ENCODE measurements around the gene CEACAM21. TPM values are rescaled to one million over a fixed set of nuclear protein-coding genes. Genes with fewer than 3 reads are reported as not detected.

Gene CEACAM21
- polyA plus RNA-seq, 1 of the 3 experiments (the other 2 are of a cell fraction) = not detected

DNA sequence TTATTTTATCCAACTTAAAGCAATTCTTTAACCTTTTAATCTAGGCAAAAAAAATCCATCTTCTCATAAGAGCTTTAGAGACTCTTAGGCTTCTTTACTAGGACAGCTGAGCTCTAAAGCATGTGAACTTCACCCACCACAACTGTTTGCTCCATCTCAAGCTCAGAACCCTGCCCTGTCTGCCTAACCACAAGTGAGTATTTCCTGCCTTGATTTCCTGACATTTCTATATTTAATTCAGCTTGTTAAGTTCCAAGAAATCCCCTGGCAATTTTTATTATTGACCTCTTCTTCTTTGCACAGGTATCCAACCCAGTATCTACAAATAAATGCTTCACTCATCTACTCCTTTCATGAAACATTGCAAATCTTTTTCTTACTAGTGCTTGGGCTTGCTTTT is 21.1 kb upstream of the CEACAM21 start:
- ChIA-PET CTCF (interaction anchor here (0.9 to 4.0 kb wide), 5 partner anchors 9 to 112 kb away, joined by 5 to 21 read pairs (median 10); partner anchors contain the start of gene ERICH4), POLR2A (no interaction called here)
- no peaks in the 10 kb centered on the region for H3F3A ChIP-seq (replicated peaks; ENCODE audit: insufficient read depth)
- H3K4me1 ChIP-seq (ENCODE audit: control insufficient read depth in 1 of 2, insufficient read depth in 2 of 2, low read depth in 1 of 2, low read length in 1 of 2) = no peaks in the 10 kb centered on the region
- H3K36me3 ChIP-seq (replicated peaks in 1 of 2; ENCODE audit: control insufficient read depth in 1 of 2, insufficient read depth in 2 of 2, low read length in 1 of 2) = no peaks in the 10 kb centered on the region
- H2AFZ ChIP-seq (ENCODE audit: low read depth) = no peak overlapping the region
- H4K20me1 ChIP-seq (ENCODE audit: insufficient read depth) = no peaks in the 10 kb centered on the region
- H3K9me2 ChIP-seq = no peaks in the 10 kb centered on the region
- H3K27me3 ChIP-seq (ENCODE audit: insufficient read depth) = peaks cover 57% of the 10 kb centered on the region
- H3K9ac ChIP-seq = no peak overlapping the region
- TF ChIP-seq, protein P1, sequence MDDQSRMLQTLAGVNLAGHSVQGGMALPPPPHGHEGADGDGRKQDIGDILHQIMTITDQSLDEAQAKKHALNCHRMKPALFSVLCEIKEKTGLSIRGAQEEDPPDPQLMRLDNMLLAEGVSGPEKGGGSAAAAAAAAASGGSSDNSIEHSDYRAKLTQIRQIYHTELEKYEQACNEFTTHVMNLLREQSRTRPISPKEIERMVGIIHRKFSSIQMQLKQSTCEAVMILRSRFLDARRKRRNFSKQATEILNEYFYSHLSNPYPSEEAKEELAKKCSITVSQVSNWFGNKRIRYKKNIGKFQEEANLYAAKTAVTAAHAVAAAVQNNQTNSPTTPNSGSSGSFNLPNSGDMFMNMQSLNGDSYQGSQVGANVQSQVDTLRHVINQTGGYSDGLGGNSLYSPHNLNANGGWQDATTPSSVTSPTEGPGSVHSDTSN (IDR thresholded peaks at IDR 0.05) = no peak
- no peak for TF ChIP-seq USF2 (IDR thresholded peaks at IDR 0.05; ENCODE audit: borderline replicate concordance, low read depth, low read length)
- no peak for TF ChIP-seq NFIC (IDR thresholded peaks at IDR 0.05; ENCODE audit: borderline replicate concordance)
- TF ChIP-seq JUND (IDR thresholded peaks at IDR 0.05) = no peak
- no peak for TF ChIP-seq YY1 (IDR thresholded peaks at IDR 0.05; ENCODE audit: low read depth)
- TF ChIP-seq GATA2 (CRISPR knock-in tag; IDR thresholded peaks at IDR 0.05) = no peak
- no peak for TF ChIP-seq REST (IDR thresholded peaks at IDR 0.05; ENCODE audit: low read depth, low read length)
- TF ChIP-seq EZH2phosphoT487 (IDR thresholded peaks at IDR 0.05; ENCODE audit: borderline replicate concordance, low read depth) = no peak
- no peak for TF ChIP-seq ELF1 (IDR thresholded peaks at IDR 0.05)
- TF ChIP-seq CHD2 (IDR thresholded peaks at IDR 0.05; ENCODE audit: low read length, partially characterized antibody) = no peak
- no peak for TF ChIP-seq FOSL2 (IDR thresholded peaks at IDR 0.05; ENCODE audit: borderline replicate concordance, low read depth)
- TF ChIP-seq POLR2AphosphoS5 (IDR thresholded peaks at IDR 0.05; ENCODE audit: low read depth, low read length) = no peak
- no peak for TF ChIP-seq NRF1 (IDR thresholded peaks at IDR 0.05; ENCODE audit: low read depth, low read length)
- no peak for TF ChIP-seq MAX (IDR thresholded peaks at IDR 0.05; ENCODE audit: low read depth)
- no peak for TF ChIP-seq USF1 (IDR thresholded peaks at IDR 0.05; ENCODE audit: borderline replicate concordance, low read depth)
- TF ChIP-seq MEF2A (IDR thresholded peaks at IDR 0.05; ENCODE audit: borderline replicate concordance, low read depth) = no peak
- no peak for TF ChIP-seq RXRA (IDR thresholded peaks at IDR 0.05; ENCODE audit: borderline replicate concordance, low read depth)
- TF ChIP-seq TAF1 (IDR thresholded peaks at IDR 0.05; ENCODE audit: borderline replicate concordance, low read depth, low read length) = no peak
- no peak for TF ChIP-seq FOXM1 (IDR thresholded peaks at IDR 0.05; ENCODE audit: low read depth)
- no peak for TF ChIP-seq TEAD4 (IDR thresholded peaks at IDR 0.05; ENCODE audit: borderline replicate concordance, insufficient read depth)
- H3K79me2 ChIP-seq (ENCODE audit: insufficient read depth) = no peaks in the 10 kb centered on the region
- no peak for DNase-seq
- no peak overlapping the region for H3K27ac ChIP-seq (ENCODE audit: low read depth in 2 of 2, low read length in 1 of 2)
- H3K9me3 ChIP-seq = no peaks in the 10 kb centered on the region; the same call in 1 of the 2 replicates
- H3K4me2 ChIP-seq = no peak overlapping the region
- no peak overlapping the region for H3K4me3 ChIP-seq (ENCODE audit: low read depth in 2 of 2, low read length in 1 of 2)
